ENCODE results near the gene MARVELD2. TPM values are rescaled to one million over a fixed set of nuclear protein-coding genes. Genes with fewer than 3 reads are reported as not detected.
"Not testable (repeated sequence)": the region's sequence is repeated elsewhere in the genome, so short reads cannot be mapped to it uniquely, and the experiment has no call there.

Gene MARVELD2
- 0.52 TPM for total RNA-seq

- Histone ChIP-seq H3K4me3 (ENCODE audit: low read length in 3 of 3) (no peak within 1 kb of the TSS), H3K36me3 (ENCODE audit: control insufficient read depth in 3 of 3, insufficient read depth in 3 of 3, low read length in 3 of 3) (peaks cover 0 to 18% (median 9%) of the 10 kb centered on the region in 3 donors), H3K27me3 (ENCODE audit: control insufficient read depth in 3 of 3, insufficient read depth in 3 of 3, low read length in 3 of 3) (no peaks in the 10 kb centered on the region), H3K9ac (ENCODE audit: low read depth in 1 of 3, low read length in 3 of 3) (no peak within 1 kb of the TSS), H3K4me1 (ENCODE audit: control insufficient read depth in 3 of 3, insufficient read depth in 3 of 3, low read length in 3 of 3) (no peaks in the 10 kb centered on the region), H3K27ac (ENCODE audit: low read depth, low read length) (no peak within 1 kb of the TSS), H3K9me3 (ENCODE audit: control insufficient read depth in 3 of 3, low read length in 3 of 3) (no peaks in the 10 kb centered on the region)
Measured at GRCh38 chr5:69414885-69415583, at the start of gene MARVELD2. Gene MARVELD2 (plus strand): TSS chr5:69415116. CDS start chr5:69419386, 4,270 bp downstream.

- peaks cover 13 to 17% (median 15%) of the 10 kb centered on the region in 3 donors for H3K4me1 ChIP-seq (ENCODE audit: control insufficient read depth in 3 of 3, insufficient read depth in 3 of 3, low read length in 3 of 3)
- peak overlapping the region in 2 of 3 donors; percentile 33 to 96 for H3K9ac ChIP-seq (ENCODE audit: low read depth in 1 of 3, low read length in 3 of 3)
- H3K36me3 ChIP-seq (ENCODE audit: control insufficient read depth in 3 of 3, insufficient read depth in 3 of 3, low read length in 3 of 3) = peaks cover 12 to 21% (median 15%) of the 10 kb centered on the region in 3 donors
Measured at GRCh38 chr5:69367697-69368279, 47.1 kb upstream of the MARVELD2 start.

GRCh38 chr5:69368458-69369339 lies 46.2 kb upstream of the MARVELD2 start:
- Histone ChIP-seq H3K36me3 (ENCODE audit: control insufficient read depth in 3 of 3, insufficient read depth in 3 of 3, low read length in 3 of 3) (peaks cover 9 to 21% (median 12%) of the 10 kb centered on the region in 3 donors), H3K4me1 (ENCODE audit: control insufficient read depth in 3 of 3, insufficient read depth in 3 of 3, low read length in 3 of 3) (peaks cover 13 to 17% (median 15%) of the 10 kb centered on the region in 3 donors), H3K27ac (ENCODE audit: low read depth, low read length) (peak overlapping the region; percentile 98), H3K9ac (ENCODE audit: low read depth in 1 of 3, low read length in 3 of 3) (peak overlapping the region; percentile 94 to 96 (median 96)), H3K9me3 (ENCODE audit: control insufficient read depth in 3 of 3, low read length in 3 of 3) (no peaks in the 10 kb centered on the region), H3K4me3 (ENCODE audit: low read length in 3 of 3) (peak overlapping the region; percentile 74 to 92 (median 92)), H3K27me3 (ENCODE audit: control insufficient read depth in 3 of 3, insufficient read depth in 3 of 3, low read length in 3 of 3) (no peaks in the 10 kb centered on the region)

More at GRCh38 chr5:69367697-69368279, 47.1 kb upstream of the MARVELD2 start:
- Histone ChIP-seq H3K9me3 (ENCODE audit: control insufficient read depth in 3 of 3, low read length in 3 of 3) (no peaks in the 10 kb centered on the region), H3K27me3 (ENCODE audit: control insufficient read depth in 3 of 3, insufficient read depth in 3 of 3, low read length in 3 of 3) (no peaks in the 10 kb centered on the region), H3K27ac (ENCODE audit: low read depth, low read length) (no peak overlapping the region), H3K4me3 (ENCODE audit: low read length in 3 of 3) (no peak overlapping the region)

- H3K27me3 ChIP-seq (ENCODE audit: control insufficient read depth in 3 of 3, insufficient read depth in 3 of 3, low read length in 3 of 3) = no peaks in the 10 kb centered on the region
- peaks cover 13 to 17% (median 15%) of the 10 kb centered on the region in 3 donors for H3K4me1 ChIP-seq (ENCODE audit: control insufficient read depth in 3 of 3, insufficient read depth in 3 of 3, low read length in 3 of 3)
- peak within 1 kb of the TSS; percentile 94 to 96 (median 96) for H3K9ac ChIP-seq (ENCODE audit: low read depth in 1 of 3, low read length in 3 of 3)
- H3K9me3 ChIP-seq (ENCODE audit: control insufficient read depth in 3 of 3, low read length in 3 of 3) = no peaks in the 10 kb centered on the region
- H3K36me3 ChIP-seq (ENCODE audit: control insufficient read depth in 3 of 3, insufficient read depth in 3 of 3, low read length in 3 of 3) = peaks cover 9 to 19% (median 12%) of the 10 kb centered on the region in 3 donors
- H3K27ac ChIP-seq (ENCODE audit: low read depth, low read length) = peak within 1 kb of the TSS; percentile 98
- peak within 1 kb of the TSS; percentile 74 to 92 (median 92) for H3K4me3 ChIP-seq (ENCODE audit: low read length in 3 of 3)
Measured at GRCh38 chr5:69369340-69370121, 45.4 kb upstream of the MARVELD2 start, which contains the start of the genes AK6, RAD17 and TAF9. Gene AK6 (minus strand): TSS chr5:69369520. CDS start chr5:69369490, 30 bp downstream. Gene RAD17 (plus strand): TSS chr5:69369818. CDS start chr5:69372209, 2,391 bp downstream. Gene TAF9 (minus strand): TSS chr5:69369520. CDS start chr5:69365737, 3,783 bp downstream.

- H3K9me3 ChIP-seq (ENCODE audit: control insufficient read depth in 3 of 3, low read length in 3 of 3); H3K27ac ChIP-seq (ENCODE audit: low read depth, low read length); H3K27me3 ChIP-seq (ENCODE audit: control insufficient read depth in 3 of 3, insufficient read depth in 3 of 3, low read length in 3 of 3): not testable (repeated sequence)
- H3K4me1 ChIP-seq (ENCODE audit: control insufficient read depth in 3 of 3, insufficient read depth in 3 of 3, low read length in 3 of 3) = peaks cover 13 to 17% (median 13%) of the 10 kb centered on the region in 3 donors
- H3K36me3 ChIP-seq (ENCODE audit: control insufficient read depth in 3 of 3, insufficient read depth in 3 of 3, low read length in 3 of 3) = peaks cover 3 to 19% (median 10%) of the 10 kb centered on the region in 3 donors
- peak overlapping the region; percentile 74 to 92 (median 92) for H3K4me3 ChIP-seq (ENCODE audit: low read length in 3 of 3)
- peak overlapping the region; percentile 94 to 96 (median 96) for H3K9ac ChIP-seq (ENCODE audit: low read depth in 1 of 3, low read length in 3 of 3)
Measured at GRCh38 chr5:69370335-69370734, 44.6 kb upstream of the MARVELD2 start.

GRCh38 chr5:69372394-69372793 lies 42.5 kb upstream of the MARVELD2 start:
- H3K27ac ChIP-seq (ENCODE audit: low read depth, low read length) = no peak overlapping the region
- peaks cover 13 to 17% (median 13%) of the 10 kb centered on the region in 3 donors for H3K4me1 ChIP-seq (ENCODE audit: control insufficient read depth in 3 of 3, insufficient read depth in 3 of 3, low read length in 3 of 3)
- H3K9ac ChIP-seq (ENCODE audit: low read depth in 1 of 3, low read length in 3 of 3) = no peak overlapping the region
- no peaks in the 10 kb centered on the region for H3K9me3 ChIP-seq (ENCODE audit: control insufficient read depth in 3 of 3, low read length in 3 of 3)
- no peak overlapping the region for H3K4me3 ChIP-seq (ENCODE audit: low read length in 3 of 3)
- H3K27me3 ChIP-seq (ENCODE audit: control insufficient read depth in 3 of 3, insufficient read depth in 3 of 3, low read length in 3 of 3) = no peaks in the 10 kb centered on the region
- H3K36me3 ChIP-seq (ENCODE audit: control insufficient read depth in 3 of 3, insufficient read depth in 3 of 3, low read length in 3 of 3) = peaks cover 7 to 12% (median 9%) of the 10 kb centered on the region in 3 donors

- no peaks in the 10 kb centered on the region for H3K27me3 ChIP-seq (ENCODE audit: control insufficient read depth in 3 of 3, insufficient read depth in 3 of 3, low read length in 3 of 3)
- peaks cover 9 to 21% (median 14%) of the 10 kb centered on the region in 3 donors for H3K36me3 ChIP-seq (ENCODE audit: control insufficient read depth in 3 of 3, insufficient read depth in 3 of 3, low read length in 3 of 3)
- H3K27ac ChIP-seq (ENCODE audit: low read depth, low read length) = no peak overlapping the region
- no peak overlapping the region for H3K9ac ChIP-seq (ENCODE audit: low read depth in 1 of 3, low read length in 3 of 3)
- no peaks in the 10 kb centered on the region for H3K9me3 ChIP-seq (ENCODE audit: control insufficient read depth in 3 of 3, low read length in 3 of 3)
- H3K4me1 ChIP-seq (ENCODE audit: control insufficient read depth in 3 of 3, insufficient read depth in 3 of 3, low read length in 3 of 3) = peaks cover 4 to 5% (median 5%) of the 10 kb centered on the region in 3 donors
- no peak overlapping the region for H3K4me3 ChIP-seq (ENCODE audit: low read length in 3 of 3)
Measured at GRCh38 chr5:69374911-69375446, 39.9 kb upstream of the MARVELD2 start.

- no peak overlapping the region for H3K27ac ChIP-seq (ENCODE audit: low read depth, low read length)
- no peaks in the 10 kb centered on the region for H3K27me3 ChIP-seq (ENCODE audit: control insufficient read depth in 3 of 3, insufficient read depth in 3 of 3, low read length in 3 of 3)
- H3K9me3 ChIP-seq (ENCODE audit: control insufficient read depth in 3 of 3, low read length in 3 of 3) = no peaks in the 10 kb centered on the region
- peaks cover 15 to 31% (median 26%) of the 10 kb centered on the region in 3 donors for H3K36me3 ChIP-seq (ENCODE audit: control insufficient read depth in 3 of 3, insufficient read depth in 3 of 3, low read length in 3 of 3)
- H3K4me1 ChIP-seq (ENCODE audit: control insufficient read depth in 3 of 3, insufficient read depth in 3 of 3, low read length in 3 of 3) = no peaks in the 10 kb centered on the region
- no peak overlapping the region for H3K4me3 ChIP-seq (ENCODE audit: low read length in 3 of 3)
- no peak overlapping the region for H3K9ac ChIP-seq (ENCODE audit: low read depth in 1 of 3, low read length in 3 of 3)
Measured at GRCh38 chr5:69378376-69378775, 36.5 kb upstream of the MARVELD2 start.
